GM23248 (cell line): ENCODE measurements around the gene MALT1. TPM values are rescaled to one million over a fixed set of nuclear protein-coding genes. Genes with fewer than 3 reads are reported as not detected.
A peak's percentile ranks its signal among the peaks of the same experiment; 100 is the strongest.

ENCODE experiments used
- DNase-seq: peaks from one replicate; pipeline ENCODE4 v3.0.0-alpha.2; 2015
- H2AFZ ChIP-seq: fragments of 200-600 bp; sonication (generic); 2 replicates; pipeline ENCODE4 v1.6.1; 2016; ENCODE audit warnings: antibody characterized with exemption
- H3F3A ChIP-seq: fragments of 200-600 bp; sonication (generic); 2 replicates; pipeline ENCODE4 v1.6.1; 2016; ENCODE audit warnings: mild to moderate bottlenecking, antibody characterized with exemption, mixed run types; ENCODE audit not compliant: insufficient read depth
- H3K27ac ChIP-seq: fragments of 200-600 bp; sonication (generic); 2 replicates; pipeline ENCODE4 v1.5.1; 2016; ENCODE audit warnings: mild to moderate bottlenecking
- H3K27me3 ChIP-seq: fragments of 200-600 bp; sonication (generic); replicated peaks from 2 replicates; pipeline ENCODE4 v1.6.1; 2016; ENCODE audit warnings: mild to moderate bottlenecking; ENCODE audit not compliant: insufficient read depth
- H3K36me3 ChIP-seq: fragments of 200-600 bp; sonication (generic); 2 replicates; pipeline ENCODE4 v1.6.1; 2016; ENCODE audit warnings: low read depth, mild to moderate bottlenecking
- H3K4me1 ChIP-seq: fragments of 200-600 bp; sonication (generic); 2 replicates; pipeline ENCODE4 v1.6.1; 2016; ENCODE audit warnings: mild to moderate bottlenecking; ENCODE audit not compliant: insufficient read depth
- H3K4me2 ChIP-seq: fragments of 200-600 bp; sonication (generic); one replicate; pipeline ENCODE4 v1.6.1; 2016; ENCODE audit warnings: mild to moderate bottlenecking; ENCODE audit not compliant: unreplicated experiment
- H3K4me3 ChIP-seq: fragments of 200-600 bp; sonication (generic); 2 replicates; pipeline ENCODE4 v1.5.1; 2016; ENCODE audit warnings: mild to moderate bottlenecking
- H3K79me2 ChIP-seq: fragments of 200-600 bp; sonication (generic); 2 replicates; pipeline ENCODE4 v1.6.1; 2016; ENCODE audit warnings: mild to moderate bottlenecking; ENCODE audit not compliant: insufficient read depth
- H3K9ac ChIP-seq: fragments of 200-600 bp; sonication (generic); 2 replicates; pipeline ENCODE4 v1.6.1; 2016; ENCODE audit warnings: mild to moderate bottlenecking
- H3K9me2 ChIP-seq: fragments of 200-600 bp; sonication (generic); 2 replicates; pipeline ENCODE4 v1.6.1; 2016; ENCODE audit warnings: mixed run types, mild to moderate bottlenecking, moderate library complexity; ENCODE audit not compliant: insufficient read depth
- H3K9me3 ChIP-seq: fragments of 200-600 bp; sonication (generic); one replicate; pipeline ENCODE4 v1.6.1; 2017; ENCODE audit warnings: low read depth
- H4K20me1 ChIP-seq: fragments of 200-600 bp; sonication (generic); 2 replicates; pipeline ENCODE4 v1.6.0; 2016; ENCODE audit not compliant: insufficient read depth
- EZH2 ChIP-seq: fragments of 200-600 bp; sonication (generic); IDR thresholded peaks from 2 replicates; pipeline ENCODE4 v1.6.1; 2018; ENCODE audit warnings: antibody characterized with exemption, mild to moderate bottlenecking; ENCODE audit not compliant: insufficient read depth, poor library complexity, severe bottlenecking
- EZH2phosphoT487 ChIP-seq: fragments of 200-600 bp; sonication (generic); IDR thresholded peaks from 2 replicates; pipeline ENCODE4 v1.6.1; 2018; ENCODE audit warnings: antibody characterized with exemption, moderate library complexity, mild to moderate bottlenecking, low read depth; ENCODE audit not compliant: insufficient read depth
- WGBS, 2 experiments: methylation state at CpG; one replicate each; pipeline ENCODE4 v1.1.6; 2015 to 2017; ENCODE audit warnings: low lambda C conversion rate in 2 of 2, low coverage in 1 of 2; ENCODE audit errors: missing lambda C conversion rate in 2 of 2; 5-methylcytosine and 5-hydroxymethylcytosine counted together
- in situ Hi-C: fragments of 300-500 bp; cut with MboI; formaldehyde crosslinking; loops from 2 replicates; pipeline ENCODE4 v1.15.0; 2020
- polyA plus RNA-seq: library from polyadenylated mRNA; unstranded; fragments of >200 nt; fragmentation: Nextera tagmentation; extraction: Ambion mirVana; gene quantifications from 2 replicates; pipeline ENCODE4 v1.2.1, GENCODE V29; 2016
- total RNA-seq: library from RNA; depleted of rRNA; stranded (reverse); fragments of >200 nt; shearing (Covaris generic); gene quantifications from 2 replicates; pipeline ENCODE4 v1.2.3, GENCODE V29; 2014

The MALT1 gene
- total and polyA plus RNA-seq, 2 experiments from 2014 or later: 12.6 to 42.5 TPM

DNA sequence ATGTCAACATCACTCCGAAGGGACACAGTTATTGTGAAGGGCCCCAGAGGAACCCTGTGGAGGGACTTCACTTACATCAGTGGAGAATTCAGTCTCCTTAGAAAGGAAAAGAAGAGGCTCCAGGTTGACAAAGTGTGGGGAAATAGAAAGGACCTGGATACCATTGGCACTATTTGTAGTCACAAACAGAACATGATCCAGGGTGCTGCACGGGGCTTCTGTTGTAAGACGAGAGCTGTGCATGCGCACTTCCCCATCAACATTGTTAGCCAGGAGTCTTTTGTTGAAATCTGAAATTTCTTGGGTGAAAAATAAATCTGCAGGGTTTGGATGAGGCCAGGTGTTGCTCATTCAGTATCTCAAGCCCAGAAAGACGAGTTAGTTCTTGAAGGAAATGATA lies 40.0 kb upstream of the MALT1 start:
- H3K9me3 ChIP-seq: no peaks in the 10 kb centered on the region
- H3K4me1 ChIP-seq: peaks cover 27% of the 10 kb centered on the region
- no peaks in the 10 kb centered on the region for H4K20me1 ChIP-seq
- H3F3A ChIP-seq: no peaks in the 10 kb centered on the region; the same call in 1 of the 2 replicates
- H3K79me2 ChIP-seq: no peaks in the 10 kb centered on the region
- no peak overlapping the region for H2AFZ ChIP-seq
- no peak overlapping the region for H3K4me3 ChIP-seq
- H3K9me2 ChIP-seq: no peaks in the 10 kb centered on the region
- no peaks in the 10 kb centered on the region for H3K36me3 ChIP-seq
- in situ Hi-C loops: no loop called here
- H3K4me2 ChIP-seq: no peak overlapping the region
- no peaks in the 10 kb centered on the region for H3K27me3 ChIP-seq
- TF ChIP-seq EZH2phosphoT487 (no peak), EZH2 (no peak)
- 84 to 91% methylated on average over 5 of the region's 5 CpGs for WGBS, 2 experiments
- no peak overlapping the region for H3K9ac ChIP-seq
- no peak for DNase-seq
- H3K27ac ChIP-seq: no peak overlapping the region

DNA sequence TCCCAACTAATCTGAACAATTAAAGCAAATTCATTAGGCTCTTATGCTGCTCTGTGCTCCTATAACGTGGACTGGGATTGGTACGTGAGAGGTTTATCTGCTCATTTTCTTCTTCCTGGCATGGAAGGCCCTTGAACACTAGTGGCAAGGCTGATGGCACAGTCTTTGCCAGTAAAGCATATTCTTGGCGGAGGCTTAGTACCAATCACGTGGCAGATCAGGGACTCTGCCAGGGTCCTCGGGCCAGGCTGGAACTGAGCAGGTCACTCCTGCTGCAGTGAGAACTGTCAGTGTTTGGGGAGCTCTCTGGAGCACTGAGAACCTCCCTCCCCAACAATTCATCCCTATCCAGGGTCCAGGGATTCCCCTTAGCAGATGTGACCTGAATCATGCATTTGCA lies 38.7 kb upstream of the MALT1 start:
- 95 to 98% methylated on average over 5 of the region's 5 CpGs for WGBS, 2 experiments
- H2AFZ ChIP-seq: no peak overlapping the region

DNA sequence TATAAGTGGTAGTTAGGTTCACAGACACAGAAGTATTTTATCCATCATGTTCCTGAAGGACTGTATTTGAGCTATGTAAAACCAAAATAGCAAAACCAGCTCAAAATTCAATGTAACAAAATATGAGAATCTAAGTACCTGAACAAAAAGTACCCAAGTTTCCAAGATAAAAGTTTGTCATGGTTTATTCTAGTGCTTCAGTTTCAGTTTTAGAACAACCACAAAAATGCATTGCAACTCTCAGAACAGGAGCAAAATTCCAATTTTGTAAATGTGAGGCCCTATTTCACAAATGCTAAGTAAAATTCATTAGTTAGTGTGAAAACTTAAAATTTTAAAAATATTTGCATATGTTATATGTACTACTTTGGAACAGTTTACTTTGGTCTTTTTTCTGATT lies 37.4 kb upstream of the MALT1 start:
- Histone ChIP-seq H3K27ac (no peak overlapping the region), H4K20me1 (no peaks in the 10 kb centered on the region), H3K9ac (no peak overlapping the region), H3K9me3 (no peaks in the 10 kb centered on the region), H3K4me2 (no peak overlapping the region), H3K79me2 (no peaks in the 10 kb centered on the region), H3K4me3 (no peak overlapping the region), H3K36me3 (no peaks in the 10 kb centered on the region), H3K9me2 (no peaks in the 10 kb centered on the region), H3K27me3 (no peaks in the 10 kb centered on the region), H2AFZ (no peak overlapping the region), H3F3A (peaks cover 7% of the 10 kb centered on the region), H3K4me1 (peaks cover 30% of the 10 kb centered on the region)
- DNase-seq: no peak
- in situ Hi-C loops: no loop called here
- TF ChIP-seq EZH2phosphoT487 (no peak), EZH2 (no peak)

More for the DNA sequence above, 38.7 kb upstream of the MALT1 start:
- peaks cover 27% of the 10 kb centered on the region for H3K4me1 ChIP-seq
- no peaks in the 10 kb centered on the region for H3K27me3 ChIP-seq
- H3K4me2 ChIP-seq: no peak overlapping the region
- H3K9ac ChIP-seq: no peak overlapping the region
- DNase-seq: no peak
- no peaks in the 10 kb centered on the region for H4K20me1 ChIP-seq
- H3K36me3 ChIP-seq: no peaks in the 10 kb centered on the region
- no peak overlapping the region for H3K4me3 ChIP-seq
- no peak overlapping the region for H3K27ac ChIP-seq
- no peaks in the 10 kb centered on the region; the same call in 1 of the 2 replicates for H3F3A ChIP-seq
- H3K9me2 ChIP-seq: no peaks in the 10 kb centered on the region
- no peaks in the 10 kb centered on the region for H3K9me3 ChIP-seq
- in situ Hi-C loops: no loop called here
- TF ChIP-seq EZH2 (no peak), EZH2phosphoT487 (no peak)
- H3K79me2 ChIP-seq: no peaks in the 10 kb centered on the region

DNA sequence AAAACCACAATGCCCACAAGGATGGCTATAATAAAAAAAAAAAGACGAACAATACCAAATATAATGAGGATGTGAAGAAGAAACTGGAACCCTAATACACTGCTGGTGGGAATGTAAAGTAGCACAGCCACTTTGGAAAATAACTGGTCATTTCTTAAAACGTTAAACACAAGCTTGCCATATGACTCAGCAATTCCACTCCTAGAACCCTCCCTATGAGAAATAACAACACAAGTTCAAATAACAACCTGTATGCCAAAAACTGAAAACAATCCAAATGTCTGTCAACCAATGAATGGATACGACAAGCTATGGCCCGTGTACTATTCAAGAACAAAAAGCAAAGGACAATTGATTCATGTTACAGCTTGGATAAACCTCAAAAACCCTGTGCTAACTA lies 35.4 kb upstream of the MALT1 start:
- TF ChIP-seq EZH2phosphoT487: no peak
- no peak for TF ChIP-seq EZH2
- Histone ChIP-seq H2AFZ (no peak overlapping the region), H4K20me1 (no peaks in the 10 kb centered on the region), H3K27me3 (no peaks in the 10 kb centered on the region), H3K9me2 (no peaks in the 10 kb centered on the region), H3K9me3 (no peaks in the 10 kb centered on the region), H3K4me1 (peaks cover 41% of the 10 kb centered on the region), H3F3A (peaks cover 21% of the 10 kb centered on the region), H3K4me3 (no peak overlapping the region), H3K79me2 (no peaks in the 10 kb centered on the region), H3K4me2 (no peak overlapping the region), H3K27ac (no peak overlapping the region), H3K36me3 (no peaks in the 10 kb centered on the region), H3K9ac (no peak overlapping the region)
- DNase-seq: peak; percentile 76
- in situ Hi-C loops: no loop called here
- WGBS, 2 experiments: 33 to 39% methylated on average over 4 of the region's 4 CpGs

DNA sequence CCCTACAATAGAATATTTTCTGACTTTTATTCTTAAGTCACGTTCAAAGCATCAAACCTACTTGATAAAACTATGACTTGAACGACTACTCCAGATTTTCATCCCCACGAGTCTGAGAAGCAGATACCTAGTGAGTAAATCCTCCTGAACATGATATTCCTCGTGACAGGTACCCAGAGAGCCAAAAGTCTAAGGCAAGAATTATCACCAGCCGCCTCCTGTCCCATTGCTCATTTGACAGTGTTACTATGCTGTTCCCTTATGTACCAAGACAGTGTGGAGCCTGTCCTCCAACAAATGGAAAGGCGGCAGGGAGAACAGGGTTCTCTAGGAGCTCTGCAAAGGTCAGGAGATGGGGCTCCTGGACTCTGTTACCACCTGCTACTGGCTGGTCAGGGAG lies 34.1 kb upstream of the MALT1 start:
- no peak overlapping the region for H3K4me3 ChIP-seq
- H3F3A ChIP-seq: peaks cover 21% of the 10 kb centered on the region
- H3K36me3 ChIP-seq: no peaks in the 10 kb centered on the region
- no peak for TF ChIP-seq EZH2
- TF ChIP-seq EZH2phosphoT487: no peak
- no peak overlapping the region for H3K9ac ChIP-seq
- no peak overlapping the region for H2AFZ ChIP-seq
- in situ Hi-C loops: no loop called here
- H3K27me3 ChIP-seq: no peaks in the 10 kb centered on the region
- peaks cover 41% of the 10 kb centered on the region for H3K4me1 ChIP-seq
- no peak for DNase-seq
- H3K9me2 ChIP-seq: no peaks in the 10 kb centered on the region
- no peak overlapping the region for H3K4me2 ChIP-seq
- no peaks in the 10 kb centered on the region for H3K79me2 ChIP-seq
- no peaks in the 10 kb centered on the region for H3K9me3 ChIP-seq
- H3K27ac ChIP-seq: no peak overlapping the region
- no peaks in the 10 kb centered on the region for H4K20me1 ChIP-seq
- whole genome bisulfite sequencing, 2 experiments: 79 to 85% methylated on average over 6 of the region's 6 CpGs
